ENCODE results near the gene NCAPG.
"Not testable (repeated sequence)": the region's sequence is repeated elsewhere in the genome, so short reads cannot be mapped to it uniquely, and the experiment has no call there.

Gene NCAPG

GRCh38 chr4:17817027-17817426, 6.2 kb downstream of the NCAPG start:
- H3K4me3 ChIP-seq (replicated peaks; ENCODE audit: insufficient read depth, low read length), result no peak overlapping the region
- H3K27ac ChIP-seq (replicated peaks), result no peak overlapping the region
- H3K27me3 ChIP-seq (ENCODE audit: insufficient read depth, poor library complexity, severe bottlenecking), result no peaks in the 10 kb centered on the region
- peak in 1 of 2 experiments; percentile 10 for DNase-seq (ENCODE audit: low read depth in 1 of 2, low spot score in 1 of 2)
- TF ChIP-seq GABPA (IDR thresholded peaks at IDR 0.05; ENCODE audit: low read depth) (no peak), CTCF (IDR thresholded peaks at IDR 0.05; ENCODE audit: insufficient read depth, low read length) (peak; percentile 26)

- TF ChIP-seq CTCF (IDR thresholded peaks at IDR 0.05; ENCODE audit: insufficient read depth, low read length), result no peak
- no peak for TF ChIP-seq REST (IDR thresholded peaks at IDR 0.05; ENCODE audit: insufficient replicate concordance, low read depth)
- no peak for TF ChIP-seq GABPA (IDR thresholded peaks at IDR 0.05; ENCODE audit: low read depth)
- no peak overlapping the region for H3K27ac ChIP-seq (replicated peaks)
- H3K27me3 ChIP-seq (ENCODE audit: insufficient read depth, poor library complexity, severe bottlenecking), result no peaks in the 10 kb centered on the region
- no peak overlapping the region for H3K4me3 ChIP-seq (replicated peaks; ENCODE audit: insufficient read depth, low read length)
- no peak for DNase-seq (ENCODE audit: low read depth in 1 of 2, low spot score in 1 of 2)
These were observed 13.3 kb downstream of the NCAPG start for GRCh38 chr4:17823871-17824669.

GRCh38 chr4:17846266-17846665, 35.5 kb downstream of the NCAPG start:
- Histone ChIP-seq H3K27me3 (ENCODE audit: insufficient read depth, poor library complexity, severe bottlenecking) (no peaks in the 10 kb centered on the region), H3K4me3 (replicated peaks; ENCODE audit: insufficient read depth, low read length) (no peak overlapping the region), H3K27ac (replicated peaks) (no peak overlapping the region)
- DNase-seq (ENCODE audit: low read depth in 1 of 2, low spot score in 1 of 2), result no peak
- TF ChIP-seq GABPA (IDR thresholded peaks at IDR 0.05; ENCODE audit: low read depth) (no peak), REST (IDR thresholded peaks at IDR 0.05; ENCODE audit: insufficient replicate concordance, low read depth) (no peak), POLR2AphosphoS5 (IDR thresholded peaks at IDR 0.05; ENCODE audit: low read depth) (no peak), CTCF (IDR thresholded peaks at IDR 0.05; ENCODE audit: insufficient read depth, low read length) (no peak), SPI1 (IDR thresholded peaks at IDR 0.05; ENCODE audit: borderline replicate concordance, low read depth) (no peak)

- not testable (repeated sequence) for DNase-seq (ENCODE audit: low read depth in 1 of 2, low spot score in 1 of 2); H3K27me3 ChIP-seq (ENCODE audit: insufficient read depth, poor library complexity, severe bottlenecking); H3K27ac ChIP-seq (replicated peaks); H3K4me3 ChIP-seq (replicated peaks; ENCODE audit: insufficient read depth, low read length)
These were observed 39.5 kb downstream of the NCAPG start for GRCh38 chr4:17850295-17850694.

All from HL-60 (cell line).